Hepatocyte (in vitro differentiated cells): ENCODE data around the gene RABL2A. TPM values are rescaled to one million over a fixed set of nuclear protein-coding genes. Genes with fewer than 3 reads are reported as not detected.
"Not testable (repeated sequence)": the region's sequence is repeated elsewhere in the genome, so short reads cannot be mapped to it uniquely, and the experiment has no call there.

ENCODE experiments used
- DNase-seq: peaks from one replicate; pipeline ENCODE4 v3.0.0-alpha.2; 2016; ENCODE audit warnings: low spot score
- H2AFZ ChIP-seq: fragments of 200-600 bp; sonication (generic); 2 replicates; pipeline ENCODE4 v1.6.0; 2016; ENCODE audit warnings: antibody characterized with exemption, mild to moderate bottlenecking
- H3K27ac ChIP-seq: fragments of 200-600 bp; sonication (generic); 2 replicates; pipeline ENCODE4 v1.5.1; 2016; ENCODE audit warnings: mild to moderate bottlenecking
- H3K27me3 ChIP-seq: fragments of 200-600 bp; sonication (generic); 2 replicates; pipeline ENCODE4 v1.6.1; 2016
- H3K36me3 ChIP-seq: fragments of 200-600 bp; sonication (generic); replicated peaks from 2 replicates; pipeline ENCODE4 v1.5.1; 2016; ENCODE audit warnings: low read depth; ENCODE audit not compliant: insufficient read depth
- H3K4me1 ChIP-seq: fragments of 200-600 bp; sonication (generic); 2 replicates; pipeline ENCODE4 v1.5.1; 2016; ENCODE audit warnings: mild to moderate bottlenecking, moderate library complexity; ENCODE audit not compliant: insufficient read depth
- H3K4me2 ChIP-seq: fragments of 200-600 bp; sonication (generic); 2 replicates; pipeline ENCODE4 v1.6.0; 2016
- H3K4me3 ChIP-seq: fragments of 200-600 bp; sonication (generic); 2 replicates; pipeline ENCODE4 v1.5.1; 2016; ENCODE audit warnings: mild to moderate bottlenecking
- H3K79me2 ChIP-seq: fragments of 200-600 bp; sonication (generic); 2 replicates; pipeline ENCODE4 v1.6.0; 2017; ENCODE audit warnings: mild to moderate bottlenecking
- H3K9me2 ChIP-seq: fragments of 200-600 bp; sonication (generic); replicated peaks from 2 replicates; pipeline ENCODE4 v1.6.0; 2017; ENCODE audit warnings: mild to moderate bottlenecking; ENCODE audit not compliant: insufficient read depth
- H3K9me3 ChIP-seq: fragments of 200-600 bp; sonication (generic); 2 replicates; pipeline ENCODE4 v1.5.1; 2016; ENCODE audit warnings: low read depth, mild to moderate bottlenecking
- H4K20me1 ChIP-seq: fragments of 200-600 bp; sonication (generic); 2 replicates; pipeline ENCODE4 v1.6.0; 2016; ENCODE audit warnings: mild to moderate bottlenecking; ENCODE audit not compliant: insufficient read depth, poor library complexity, severe bottlenecking
- CTCF ChIP-seq: fragments of 200-600 bp; sonication (generic); IDR thresholded peaks from 2 replicates; pipeline ENCODE4 v1.5.1; 2016; ENCODE audit warnings: antibody characterized with exemption, mild to moderate bottlenecking; ENCODE audit not compliant: poor library complexity
- whole genome bisulfite sequencing: methylation state at CpG from one replicate; pipeline ENCODE4 v1.1.6; 2016; ENCODE audit warnings: low lambda C conversion rate; ENCODE audit errors: missing lambda C conversion rate; 5-methylcytosine and 5-hydroxymethylcytosine counted together
- polyA plus RNA-seq: library from polyadenylated mRNA; unstranded; fragments of >200 nt; fragmentation: Nextera tagmentation; extraction: Ambion mirVana; gene quantifications from 2 replicates; pipeline ENCODE4 v1.2.1, GENCODE V29; 2016
- total RNA-seq: library from RNA; depleted of rRNA; stranded (reverse); fragments of >200 nt; gene quantifications from 2 replicates; pipeline ENCODE4 v1.2.3, GENCODE V29; 2014

The RABL2A gene
- total RNA-seq (7.3 and 9.3 TPM in 2 replicates), polyA plus RNA-seq (15.4 and 16.2 TPM in 2 replicates)

- H4K20me1 ChIP-seq, H3K79me2 ChIP-seq, H3K27ac ChIP-seq, H3K36me3 ChIP-seq, H3K27me3 ChIP-seq, H3K9me3 ChIP-seq, H3K9me2 ChIP-seq, H3K4me1 ChIP-seq: not testable (repeated sequence)
- H3K4me3 ChIP-seq = peak within 1 kb of the TSS; percentile 36
- peak within 1 kb of the TSS; percentile 71 for H2AFZ ChIP-seq
- DNase-seq = peak; percentile 90
- under 1% methylated on average over 42 of the region's 51 CpGs for WGBS
- H3K4me2 ChIP-seq = peak within 1 kb of the TSS; percentile 78
Observed at GRCh38 chr2:113626616-113627330, at the start of gene RABL2A. RABL2A (plus strand) TSS chr2:113627266; CDS start chr2:113628607, 1,341 bp downstream.

GRCh38 chr2:113578508-113578907, 48.6 kb upstream of the RABL2A start:
- not testable (repeated sequence) for H3K36me3 ChIP-seq, H3K4me1 ChIP-seq, H3K9me3 ChIP-seq, H3K79me2 ChIP-seq, H3K27ac ChIP-seq, H3K9me2 ChIP-seq, H3K4me3 ChIP-seq, DNase-seq, H2AFZ ChIP-seq, H4K20me1 ChIP-seq, H3K4me2 ChIP-seq, H3K27me3 ChIP-seq
- WGBS = 44% methylated on average over 5 of the region's 5 CpGs

GRCh38 chr2:113582473-113582872, 44.6 kb upstream of the RABL2A start:
- WGBS = 88% methylated on average over 3 of the region's 3 CpGs
- peak overlapping the region; percentile 100 for H2AFZ ChIP-seq

GRCh38 chr2:113583521-113584225, 43.4 kb upstream of the RABL2A start:
- H4K20me1 ChIP-seq, H3K9me2 ChIP-seq, H3K27me3 ChIP-seq, H3K9me3 ChIP-seq, H3K4me1 ChIP-seq, H3K36me3 ChIP-seq: not testable (repeated sequence)
- peak overlapping the region; percentile 99 for H3K4me3 ChIP-seq
- H3K79me2 ChIP-seq = peaks cover 14% of the 10 kb centered on the region
- H3K27ac ChIP-seq = peak overlapping the region; percentile 98
- H2AFZ ChIP-seq = peak overlapping the region; percentile 100
- DNase-seq = peak; percentile 89
- 1% methylated on average over 45 of the region's 63 CpGs for WGBS
- H3K4me2 ChIP-seq = peak overlapping the region; percentile 97

More at GRCh38 chr2:113582473-113582872, 44.6 kb upstream of the RABL2A start:
- not testable (repeated sequence) for H3K9me3 ChIP-seq, H4K20me1 ChIP-seq, H3K27me3 ChIP-seq, H3K9me2 ChIP-seq, H3K4me1 ChIP-seq, H3K4me3 ChIP-seq, H3K27ac ChIP-seq, H3K36me3 ChIP-seq
- DNase-seq = peak; percentile 4
- H3K79me2 ChIP-seq = peaks cover 14% of the 10 kb centered on the region
- H3K4me2 ChIP-seq = peak overlapping the region; percentile 97

GRCh38 chr2:113584311-113585092, 42.6 kb upstream of the RABL2A start:
- not testable (repeated sequence) for H3K9me2 ChIP-seq, H3K4me1 ChIP-seq, H2AFZ ChIP-seq, H3K36me3 ChIP-seq, H4K20me1 ChIP-seq, H3K27me3 ChIP-seq, H3K9me3 ChIP-seq
- Histone ChIP-seq H3K4me2 (peak overlapping the region; percentile 73), H3K4me3 (peak overlapping the region; percentile 28), H3K27ac (peak overlapping the region; percentile 98), H3K79me2 (peaks cover 14% of the 10 kb centered on the region)
- 3% methylated on average over 28 of the region's 47 CpGs for WGBS
- DNase-seq = peak; percentile 3

GRCh38 chr2:113587201-113587600, 39.9 kb upstream of the RABL2A start:
- TF ChIP-seq CTCF = peak; percentile 42
- not testable (repeated sequence) for H3K27me3 ChIP-seq, H3K4me1 ChIP-seq, H2AFZ ChIP-seq, H3K9me3 ChIP-seq, H3K27ac ChIP-seq, H3K4me2 ChIP-seq, H3K9me2 ChIP-seq, H4K20me1 ChIP-seq, H3K36me3 ChIP-seq, H3K4me3 ChIP-seq
- WGBS = 85% methylated on average over 3 of the region's 3 CpGs
- DNase-seq = peak; percentile 45
- H3K79me2 ChIP-seq = peaks cover 14% of the 10 kb centered on the region

GRCh38 chr2:113589591-113589990, 37.5 kb upstream of the RABL2A start:
- not testable (repeated sequence) for H2AFZ ChIP-seq, H3K36me3 ChIP-seq, H3K4me3 ChIP-seq, H4K20me1 ChIP-seq, H3K9me3 ChIP-seq, H3K27me3 ChIP-seq, H3K4me1 ChIP-seq, H3K27ac ChIP-seq, DNase-seq, H3K4me2 ChIP-seq, H3K9me2 ChIP-seq
- peaks cover 12% of the 10 kb centered on the region for H3K79me2 ChIP-seq
- 91% methylated on average over 5 of the region's 7 CpGs for WGBS
